ENCODE results near the gene POU2AF1. TPM values are rescaled to one million over a fixed set of nuclear protein-coding genes. Genes with fewer than 3 reads are reported as not detected.

POU2AF1 gene
- total and polyA plus RNA-seq, 2 of the 8 experiments (the other 6 are each of a cell fraction or from before 2014, with no cell fraction given): not detected

- no peak for DNase-seq (ENCODE audit: low read depth in 1 of 2, low spot score in 2 of 2)
- Histone ChIP-seq H3K23me2 (ENCODE audit: low read depth, low read length) (no peaks in the 10 kb centered on the region), H3K23ac (ENCODE audit: insufficient read length) (no peak overlapping the region), H3K4me1 (replicated peaks in 1 of 4; ENCODE audit: control insufficient read depth in 3 of 4, insufficient read depth in 4 of 4, low read length in 3 of 4) (peaks cover 0 to 4% (median 0%) of the 10 kb centered on the region in 4 experiments; a peak in 1 of 7 replicates), H2BK120ac (replicated peaks; ENCODE audit: low read depth, low read length) (no peak overlapping the region), H4K5ac (ENCODE audit: insufficient read length, low read depth, low read length) (no peak overlapping the region), H2BK12ac (ENCODE audit: low read depth, low read length) (no peak overlapping the region), H3K9me3 (ENCODE audit: insufficient read depth in 2 of 2, low read depth in 1 of 2, low read length in 1 of 2) (no peaks in the 10 kb centered on the region), H3K36me3 (ENCODE audit: control insufficient read depth in 2 of 4, insufficient read depth in 4 of 4, low read length in 3 of 4) (no peaks in the 10 kb centered on the region), H3K4me2 (ENCODE audit: insufficient read depth in 1 of 2, low read depth in 2 of 2, low read length in 2 of 2) (no peak overlapping the region), H2BK15ac (ENCODE audit: low read length) (no peak overlapping the region), H4K8ac (ENCODE audit: extremely low read depth, insufficient read depth, low read length) (no peak overlapping the region), H3K4me3 (ENCODE audit: extremely low read depth in 1 of 4, insufficient read depth in 2 of 4, low read depth in 3 of 4, low read length in 4 of 4) (no peak overlapping the region), H3K79me2 (ENCODE audit: control insufficient read depth in 1 of 2, insufficient read depth in 2 of 2, low read length in 2 of 2) (no peaks in the 10 kb centered on the region), H3K14ac (ENCODE audit: insufficient read length) (no peak overlapping the region), H2AK5ac (ENCODE audit: low read depth, low read length) (no peak overlapping the region), H2AFZ (ENCODE audit: low read length) (no peak overlapping the region), H3K27ac (ENCODE audit: low read depth, low read length) (no peak overlapping the region), H4K91ac (replicated peaks; ENCODE audit: insufficient read length, low read length) (no peak overlapping the region), H3K18ac (ENCODE audit: extremely low read depth, low read length) (no peak overlapping the region), H2BK20ac (ENCODE audit: low read length) (no peak overlapping the region), H3K79me1 (ENCODE audit: low read depth, low read length) (no peaks in the 10 kb centered on the region), H2BK5ac (ENCODE audit: low read depth, low read length) (no peak overlapping the region), H3K4ac (replicated peaks; ENCODE audit: insufficient read length, low read depth, low read length) (no peak overlapping the region), H3K9ac (replicated peaks in 1 of 4; ENCODE audit: extremely low read depth in 1 of 4, low read depth in 3 of 4, low read length in 3 of 4) (no peak overlapping the region), H3K27me3 (replicated peaks in 1 of 4; ENCODE audit: control insufficient read depth in 3 of 4, extremely low read depth in 1 of 4, insufficient read depth in 3 of 4, low read length in 3 of 4) (no peaks in the 10 kb centered on the region), H4K20me1 (replicated peaks in 1 of 2; ENCODE audit: control insufficient read depth in 1 of 2, insufficient read depth in 2 of 2, low read length in 2 of 2) (no peaks in the 10 kb centered on the region), H3K56ac (replicated peaks; ENCODE audit: insufficient read length, low read depth, low read length) (no peak overlapping the region)
- no peak for FAIRE-seq
- 100% methylated on average over 2 of the region's 2 CpGs; no CpG with 5 or more reads in 1 of the 2 experiments for WGBS, 2 experiments (ENCODE audit: extremely low coverage in 1 of 2, insufficient coverage in 1 of 2, insufficient read length in 1 of 2, insufficient replicate concordance in 2 of 2, low coverage in 1 of 2, low lambda C conversion rate in 2 of 2, missing lambda C conversion rate in 1 of 2)
- ChIA-PET CTCF (ENCODE audit: partially characterized antibody) (interaction anchor here (0.8 kb wide), 1 partner anchor 27 kb away, joined by 3 read pairs; no protein-coding TSS in a partner anchor), POLR2A (ENCODE audit: partially characterized antibody) (no interaction called here)
- TF ChIP-seq SIX5 (IDR thresholded peaks at IDR 0.05; ENCODE audit: low read depth, low read length): no peak
- TF ChIP-seq SIN3A (conservative IDR thresholded peaks at IDR 0.05 in 1 of 2, IDR thresholded peaks at IDR 0.05 in 1 of 2; ENCODE audit: low read depth in 1 of 2, low read length in 2 of 2): no peak
- TF ChIP-seq NANOG (IDR thresholded peaks at IDR 0.05; ENCODE audit: insufficient read depth, low read depth, low read length, poor library complexity, severe bottlenecking): no peak
- no peak for TF ChIP-seq ATF2 (IDR thresholded peaks at IDR 0.05; ENCODE audit: low read length)
- no peak for TF ChIP-seq JUN (IDR thresholded peaks at IDR 0.05; ENCODE audit: low read depth, low read length)
- TF ChIP-seq TAF7 (optimal IDR thresholded peaks at IDR 0.05; ENCODE audit: borderline replicate concordance, low read depth, low read length): no peak
- TF ChIP-seq ATF3 (IDR thresholded peaks at IDR 0.05; ENCODE audit: insufficient read depth, low read depth, low read length): no peak
- TF ChIP-seq PHF8 (conservative IDR thresholded peaks at IDR 0.05; ENCODE audit: low read depth, low read length): no peak
- no peak for TF ChIP-seq SUZ12 (IDR thresholded peaks at IDR 0.05; ENCODE audit: low read length)
- TF ChIP-seq KDM5A (IDR thresholded peaks at IDR 0.05; ENCODE audit: low read length): no peak
Observed at GRCh38 chr11:111330234-111330893, 48.7 kb downstream of the POU2AF1 start.

Data from H1 (cell line).